Measurements from ENCODE around the gene CFAP299.

DNA sequence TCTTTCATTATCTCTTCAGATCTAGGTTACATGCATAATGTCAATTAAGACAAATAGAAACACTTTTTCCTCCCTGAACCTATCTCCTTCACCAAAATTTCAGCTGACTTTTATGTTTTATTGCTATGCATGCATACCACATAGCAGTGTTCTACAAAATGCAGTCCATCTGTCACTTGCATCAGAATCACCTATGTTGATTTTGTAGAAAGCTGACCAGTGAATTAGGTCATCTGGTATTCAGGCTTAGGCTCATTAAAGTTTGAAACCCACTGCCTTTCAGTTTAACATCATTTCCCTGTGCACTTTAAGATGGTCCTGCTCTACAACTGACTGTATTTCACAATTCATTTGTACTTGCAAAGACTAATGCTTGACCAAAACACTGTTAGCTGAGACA is 277.9 kb downstream of the CFAP299 start:
- TF ChIP-seq, protein P1, sequence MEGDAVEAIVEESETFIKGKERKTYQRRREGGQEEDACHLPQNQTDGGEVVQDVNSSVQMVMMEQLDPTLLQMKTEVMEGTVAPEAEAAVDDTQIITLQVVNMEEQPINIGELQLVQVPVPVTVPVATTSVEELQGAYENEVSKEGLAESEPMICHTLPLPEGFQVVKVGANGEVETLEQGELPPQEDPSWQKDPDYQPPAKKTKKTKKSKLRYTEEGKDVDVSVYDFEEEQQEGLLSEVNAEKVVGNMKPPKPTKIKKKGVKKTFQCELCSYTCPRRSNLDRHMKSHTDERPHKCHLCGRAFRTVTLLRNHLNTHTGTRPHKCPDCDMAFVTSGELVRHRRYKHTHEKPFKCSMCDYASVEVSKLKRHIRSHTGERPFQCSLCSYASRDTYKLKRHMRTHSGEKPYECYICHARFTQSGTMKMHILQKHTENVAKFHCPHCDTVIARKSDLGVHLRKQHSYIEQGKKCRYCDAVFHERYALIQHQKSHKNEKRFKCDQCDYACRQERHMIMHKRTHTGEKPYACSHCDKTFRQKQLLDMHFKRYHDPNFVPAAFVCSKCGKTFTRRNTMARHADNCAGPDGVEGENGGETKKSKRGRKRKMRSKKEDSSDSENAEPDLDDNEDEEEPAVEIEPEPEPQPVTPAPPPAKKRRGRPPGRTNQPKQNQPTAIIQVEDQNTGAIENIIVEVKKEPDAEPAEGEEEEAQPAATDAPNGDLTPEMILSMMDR (conservative IDR thresholded peaks at IDR 0.05; ENCODE audit: low read length): no peak
- no peak for TF ChIP-seq EZH2phosphoT487 (IDR thresholded peaks at IDR 0.05; ENCODE audit: borderline replicate concordance, low read depth, low read length)
